HG03097 (cell line): ENCODE data around the gene TMEM150C.
A peak's percentile ranks its signal among the peaks of the same experiment; 100 is the strongest.
"Not testable (repeated sequence)": the region's sequence is repeated elsewhere in the genome, so short reads cannot be mapped to it uniquely, and the experiment has no call there.

Source experiments
- ATAC-seq: cut with Tn5 transposase; IDR thresholded peaks from one replicate; pipeline ENCODE4 v1.9.1; 2021; ENCODE audit not compliant: unreplicated experiment, low FRiP score

TMEM150C gene

GRCh38 chr4:82480771-82481505 is 80.8 kb downstream of the TMEM150C start:
- no peak for ATAC-seq

GRCh38 chr4:82479562-82479961 is 82.2 kb downstream of the TMEM150C start:
- no peak for ATAC-seq

GRCh38 chr4:82477469-82477868 is 84.3 kb downstream of the TMEM150C start:
- ATAC-seq, result not testable (repeated sequence)

GRCh38 chr4:82475931-82476330 is 85.9 kb downstream of the TMEM150C start:
- not testable (repeated sequence) for ATAC-seq

DNA sequence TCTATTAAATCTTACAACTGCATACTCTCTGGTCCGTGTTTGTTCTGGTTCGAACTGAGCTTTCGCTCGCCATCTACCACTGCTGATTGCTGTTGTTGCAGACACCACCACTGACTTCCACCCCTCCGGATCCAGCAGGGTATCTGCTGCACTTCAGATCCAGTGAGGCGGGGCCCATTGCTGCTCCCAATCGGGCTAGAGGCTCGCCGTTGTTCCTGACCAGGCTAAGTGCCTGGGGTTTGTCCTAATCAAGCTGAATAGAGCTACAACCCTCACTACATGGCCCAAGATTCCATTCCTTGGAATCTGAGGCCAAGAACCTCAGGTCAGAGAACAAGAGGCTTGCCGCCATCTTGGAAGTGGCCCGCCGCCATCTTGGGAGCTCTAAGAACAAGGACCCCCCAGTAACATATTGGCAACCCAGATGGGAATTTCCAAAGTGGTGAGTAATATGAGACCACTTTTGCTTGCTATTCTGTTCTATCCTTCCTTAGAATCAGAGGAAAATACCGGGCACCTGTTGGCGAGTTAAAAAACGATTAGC is 88.1 kb downstream of the TMEM150C start:
- ATAC-seq, result no peak

DNA sequence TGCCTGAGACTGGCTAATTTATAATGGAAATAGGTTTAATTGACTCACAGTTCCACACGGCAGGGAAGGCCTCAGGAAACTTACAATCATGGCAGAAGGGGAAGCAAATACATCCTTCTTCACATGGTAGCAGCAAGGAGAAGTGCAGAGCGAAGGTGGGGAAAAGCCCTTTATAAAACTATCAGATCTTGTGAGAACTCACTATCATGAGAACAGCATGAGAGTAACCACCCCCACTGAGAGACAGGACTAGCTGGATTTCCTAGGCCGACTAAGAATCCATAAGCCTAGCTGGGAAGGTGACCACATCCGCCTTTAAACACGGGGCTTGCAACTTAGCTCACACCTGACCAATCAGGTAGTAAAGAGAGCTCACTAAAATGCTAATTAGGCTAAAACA is 88.7 kb downstream of the TMEM150C start:
- ATAC-seq, result not testable (repeated sequence)

GRCh38 chr4:82469791-82470345 is 91.9 kb downstream of the TMEM150C start:
- no peak for ATAC-seq

GRCh38 chr4:82467471-82467870 is 94.3 kb downstream of the TMEM150C start:
- no peak for ATAC-seq

GRCh38 chr4:82463221-82463620 is 98.6 kb downstream of the TMEM150C start:
- no peak for ATAC-seq

GRCh38 chr4:82462415-82462831 is 99.4 kb downstream of the TMEM150C start:
- ATAC-seq, result peak; percentile 53

- no peak for ATAC-seq
Measured at GRCh38 chr4:82461710-82462109, 100.1 kb downstream of the TMEM150C start.

- no peak for ATAC-seq
Measured at GRCh38 chr4:82458729-82459128, 103.1 kb downstream of the TMEM150C start.

DNA sequence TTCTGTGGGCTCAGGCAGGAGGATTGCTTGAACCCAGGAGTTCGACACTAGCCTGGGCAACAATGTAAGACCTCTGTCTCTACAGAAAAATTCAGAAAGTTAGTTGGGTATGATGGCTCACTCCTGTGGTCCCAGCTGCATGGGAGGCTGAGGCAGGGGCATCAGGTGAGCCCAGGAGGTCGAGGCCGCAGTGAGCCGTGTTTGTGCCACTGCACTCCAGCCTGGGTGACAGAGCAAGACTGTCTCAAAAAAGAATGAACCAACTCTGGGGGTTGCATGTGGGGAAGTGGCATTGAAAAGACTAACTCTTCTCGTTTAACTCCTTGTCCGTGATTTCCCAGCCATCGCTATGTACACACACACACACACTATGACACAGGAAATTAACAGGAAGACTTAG is 104.5 kb downstream of the TMEM150C start:
- ATAC-seq, result no peak

DNA sequence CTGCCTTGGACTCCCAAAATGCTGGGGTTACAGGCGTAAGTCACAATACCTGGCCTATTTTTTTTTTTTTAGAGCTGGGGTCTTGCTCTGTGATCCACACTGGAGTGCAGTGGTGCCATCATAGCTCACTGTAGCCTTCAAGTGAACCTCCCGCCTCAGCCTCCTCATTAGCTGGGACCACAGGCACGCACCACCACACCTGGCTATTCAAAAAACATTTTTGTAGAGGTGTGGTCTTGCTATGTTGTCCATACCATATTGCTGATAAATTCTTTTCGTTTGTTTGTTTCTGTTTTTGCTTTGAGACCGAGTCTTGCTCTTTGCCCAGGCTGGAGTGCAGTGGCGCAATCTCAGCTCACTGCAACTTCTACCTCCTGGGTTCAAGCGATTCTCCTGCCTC is 109.8 kb downstream of the TMEM150C start:
- no peak for ATAC-seq

DNA sequence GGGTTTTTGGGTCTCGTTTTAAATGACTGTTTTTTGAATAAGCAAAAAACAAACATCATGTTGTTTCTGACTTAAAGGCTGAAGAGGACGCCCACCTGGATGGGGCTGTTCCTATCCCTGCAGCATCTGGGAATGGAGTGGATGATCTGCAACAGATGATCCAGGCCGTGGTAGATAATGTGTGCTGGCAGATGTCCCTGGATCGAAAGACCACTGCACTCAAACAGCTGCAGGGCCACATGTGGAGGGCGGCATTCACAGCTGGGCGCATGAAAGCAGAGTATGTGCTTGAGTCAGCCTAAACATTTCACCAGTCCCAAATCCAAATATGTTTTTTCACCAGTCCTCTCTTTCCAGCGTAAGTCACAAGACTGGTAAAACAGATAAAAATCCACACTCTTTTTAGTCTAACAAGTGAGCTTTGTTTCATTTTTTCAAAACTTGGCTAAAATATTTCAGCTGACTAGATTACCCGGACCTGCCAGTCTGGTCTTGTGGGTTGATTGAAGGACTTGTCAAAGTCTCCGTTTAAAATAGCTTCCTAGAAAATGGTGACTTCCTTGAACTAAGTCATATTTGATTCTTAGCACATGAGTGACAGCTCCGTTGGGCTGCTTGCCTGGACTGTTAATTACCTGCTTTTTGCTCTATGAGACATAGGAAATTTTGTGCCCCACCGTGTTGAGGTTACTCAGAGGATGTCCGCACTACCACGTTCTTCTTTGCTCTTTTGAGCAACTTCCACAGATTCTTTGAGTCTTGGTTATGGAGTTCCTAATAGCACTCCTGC is 110.6 kb downstream of the TMEM150C start:
- no peak for ATAC-seq

- no peak for ATAC-seq
Measured at GRCh38 chr4:82447886-82448285, 113.9 kb downstream of the TMEM150C start.

DNA sequence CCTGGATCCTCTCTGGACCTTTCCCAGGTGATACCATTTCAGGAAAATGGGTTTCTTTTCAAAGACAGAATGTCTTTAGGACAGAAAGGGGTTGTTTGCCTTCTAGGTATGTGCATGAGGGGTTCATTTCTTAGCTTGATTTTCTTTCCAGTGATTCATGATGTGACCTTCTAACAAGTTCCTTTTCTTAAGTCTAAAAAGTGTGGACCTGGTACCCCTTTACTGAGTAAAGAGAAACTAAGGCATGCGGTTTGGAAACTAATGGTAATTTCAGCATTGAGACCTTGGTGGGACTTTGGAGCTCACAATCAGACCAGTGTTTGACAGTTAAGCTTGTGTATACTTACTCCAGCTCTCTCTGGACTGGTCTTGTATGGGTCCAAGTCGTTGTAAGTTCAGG is 122.7 kb downstream of the TMEM150C start:
- no peak for ATAC-seq

DNA sequence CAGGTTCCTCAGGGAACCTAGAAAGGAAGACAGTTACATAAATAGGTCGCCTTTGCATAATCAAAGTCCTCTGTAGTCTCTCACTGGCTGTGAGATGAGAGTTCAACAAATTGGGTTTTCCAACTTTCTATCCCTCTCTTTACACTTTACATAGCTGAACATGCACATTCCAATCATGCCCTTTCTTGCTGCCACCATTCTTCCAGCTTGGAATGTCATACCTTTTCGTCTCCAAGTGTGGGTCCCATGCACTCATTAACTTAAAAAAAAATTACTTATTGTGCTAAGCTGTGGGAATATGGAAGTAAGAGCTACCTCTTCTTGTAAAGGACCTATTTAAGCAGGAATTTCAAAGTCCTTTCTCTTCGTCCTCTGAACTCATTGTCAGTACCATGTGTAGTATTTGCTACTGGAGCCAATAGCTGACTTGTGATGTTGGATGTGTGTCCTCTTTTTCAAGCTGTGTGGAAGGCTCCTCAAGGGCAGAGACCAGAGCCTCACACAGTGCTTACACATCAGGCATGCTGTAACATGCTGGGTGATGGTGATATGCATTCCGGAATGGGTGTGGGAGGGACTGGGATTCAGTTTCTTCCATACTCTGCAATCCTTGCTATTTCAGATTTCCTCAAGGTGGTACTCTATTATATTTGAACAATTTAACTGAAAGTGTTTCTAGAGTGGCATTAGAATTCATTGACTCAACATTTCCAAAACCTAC is 124.3 kb downstream of the TMEM150C start:
- ATAC-seq, result no peak

- ATAC-seq, result no peak
Measured at GRCh38 chr4:82436780-82437179, 125.0 kb downstream of the TMEM150C start.

GRCh38 chr4:82436130-82436529 is 125.7 kb downstream of the TMEM150C start:
- no peak for ATAC-seq

GRCh38 chr4:82434949-82435348 is 126.8 kb downstream of the TMEM150C start:
- no peak for ATAC-seq
